HepG2 (cell line): ENCODE results near the gene INTS6. TPM values are rescaled to one million over a fixed set of nuclear protein-coding genes. Genes with fewer than 3 reads are reported as not detected.

Experiments
- ATAC-seq: fragments of 200-7000 bp; cut with Tn5 transposase; 3 replicates; pipeline ENCODE4 v1.9.1; 2020; ENCODE audit warnings: mild to moderate bottlenecking, moderate library complexity
- BruUV-seq: library from RNA; stranded (reverse); fragments of 400-500 nt; replicated peaks from 2 replicates; lab custom pipeline; 2021; lab: Mats Ljungman, UMichigan
- CTCF ChIA-PET: fragments of 300-600 bp; formaldehyde crosslinking; extraction: SDS; loops from one replicate; lab custom pipeline; 2021; ENCODE audit warnings: low total read pairs, inconsistent platforms, low intra/inter-chr PET ratio; lab: Yijun Ruan, JAX
- POLR2A ChIA-PET: fragments of 350-600 bp; sonication (Branson Sonifier 250); formaldehyde crosslinking; loops from one replicate; lab custom pipeline; 2020; ENCODE audit warnings: antibody characterized with exemption, inconsistent platforms; lab: Yijun Ruan, JAX
- DNase-seq: peaks from one replicate; pipeline ENCODE4 v3.0.0-alpha.2; 2015; ENCODE audit warnings: low spot score
- FAIRE-seq: peaks from 3 replicates; lab custom pipeline; 2011; peaks lifted over from hg19 to GRCh38; lab: Jason Lieb, UNC
- H2AFZ ChIP-seq: one replicate; pipeline ENCODE4 v1.6.1; 2011; ENCODE audit warnings: low read length, inconsistent platforms
- H3K27ac ChIP-seq: fragments of 300-600 bp; 3 replicates; pipeline ENCODE4 v1.8.0; 2011; ENCODE audit warnings: mixed run types, mild to moderate bottlenecking, mixed read lengths, low read length, inconsistent platforms; ENCODE audit not compliant: insufficient read depth; ENCODE audit errors: extremely low read length
- H3K27me3 ChIP-seq, 2 experiments: fragments of 200-600 bp in 1 of 2; 2 replicates in 1 of 2; 3 replicates in 1 of 2; pipeline versions ENCODE4 v1.6.0 to v1.8.0; 2011; ENCODE audit warnings: low read length in 2 of 2, mild to moderate bottlenecking in 2 of 2, moderate library complexity in 2 of 2, inconsistent platforms in 1 of 2; ENCODE audit not compliant: insufficient read depth in 2 of 2, control insufficient read depth in 1 of 2
- H3K36me3 ChIP-seq, 2 experiments: fragments of 200-600 bp in 1 of 2; replicated peaks in 1 of 2; 2 replicates in 1 of 2; 3 replicates in 1 of 2; pipeline versions ENCODE4 v1.5.1 to v1.8.0; 2011; ENCODE audit warnings: low read length in 2 of 2, inconsistent platforms in 1 of 2; ENCODE audit not compliant: insufficient read depth in 2 of 2, control insufficient read depth in 1 of 2
- H3K4me1 ChIP-seq: 2 replicates; pipeline ENCODE4 v1.5.1; 2012; ENCODE audit warnings: low read length, inconsistent platforms; ENCODE audit not compliant: insufficient read depth
- H3K4me2 ChIP-seq: 2 replicates; pipeline ENCODE4 v1.6.0; 2011; ENCODE audit warnings: low read depth, low read length, inconsistent platforms
- H3K4me3 ChIP-seq, 3 experiments: fragments of 200-600 bp in 1 of 3; sonication (generic), shearing (Covaris generic) in 1 of 3; replicated peaks in 1 of 3; 2 replicates each; pipeline ENCODE4 v1.5.1; 2011 to 2016; ENCODE audit warnings: low read length in 3 of 3, inconsistent platforms in 2 of 3, low read depth in 2 of 3, mild to moderate bottlenecking in 2 of 3, control low read depth in 1 of 3, mixed read lengths in 1 of 3; ENCODE audit not compliant: insufficient read depth in 1 of 3
- H3K79me2 ChIP-seq: one replicate; pipeline ENCODE4 v1.6.1; 2011; ENCODE audit warnings: low read length, inconsistent platforms; ENCODE audit not compliant: insufficient read depth
- H3K9ac ChIP-seq: 2 replicates; pipeline ENCODE4 v1.6.0; 2011; ENCODE audit warnings: mild to moderate bottlenecking, low read depth, low read length, inconsistent platforms; ENCODE audit not compliant: insufficient read depth
- H3K9me3 ChIP-seq: 2 replicates; pipeline ENCODE4 v1.5.1; 2012; ENCODE audit warnings: mild to moderate bottlenecking, low read length
- H4K20me1 ChIP-seq: 2 replicates; pipeline ENCODE4 v1.6.0; 2011; ENCODE audit warnings: inconsistent platforms, mild to moderate bottlenecking, low read length, moderate library complexity; ENCODE audit not compliant: insufficient read depth
- CTCF ChIP-seq: sonication (generic); formaldehyde crosslinking; IDR thresholded peaks from 2 replicates; pipeline ENCODE4 v1.5.0; 2020; ENCODE audit warnings: mild to moderate bottlenecking, missing genetic modification reagents, moderate library complexity
- MAFF ChIP-seq: IDR thresholded peaks from 2 replicates; pipeline ENCODE4 v1.6.1; 2011; ENCODE audit warnings: low read depth, low read length, improper control_type of control experiment
- MAFK ChIP-seq, 2 experiments: IDR thresholded peaks in 1 of 2; conservative IDR thresholded peaks in 1 of 2; 2 replicates each; pipeline ENCODE4 v1.6.1; 2011; ENCODE audit warnings: improper control_type of control experiment in 2 of 2, low read length in 2 of 2
- POLR2G ChIP-seq: fragments of 200-400 bp; formaldehyde crosslinking; IDR thresholded peaks from 2 replicates; pipeline ENCODE4 v1.6.1; 2018; ENCODE audit warnings: mild to moderate bottlenecking, low read depth, low read length, moderate library complexity
- SKIL ChIP-seq: sonication (generic); formaldehyde crosslinking; IDR thresholded peaks from 2 replicates; pipeline ENCODE4 v1.8.0; 2022; ENCODE audit warnings: missing genetic modification reagents, mild to moderate bottlenecking, moderate library complexity, borderline replicate concordance
- STAG1 ChIP-seq: sonication (generic); formaldehyde crosslinking; IDR thresholded peaks from 2 replicates; pipeline ENCODE4 v1.4.0; 2020; ENCODE audit warnings: missing genetic modification reagents
- ZFP37 ChIP-seq: sonication (generic); formaldehyde crosslinking; IDR thresholded peaks from 2 replicates; pipeline ENCODE4 v1.4.0; 2020; ENCODE audit warnings: missing genetic modification reagents, borderline replicate concordance
- ZNF780A ChIP-seq: sonication (generic); formaldehyde crosslinking; IDR thresholded peaks from 2 replicates; pipeline ENCODE4 v1.8.0; 2022; ENCODE audit warnings: mild to moderate bottlenecking, missing genetic modification reagents, moderate library complexity
- WGBS: methylation state at CpG from one replicate; pipeline ENCODE4 v1.1.6; 2017; ENCODE audit warnings: low lambda C conversion rate; 5-methylcytosine and 5-hydroxymethylcytosine counted together
- in situ Hi-C: cut with HindIII; loops from 2 replicates; pipeline ENCODE4 v1.10.0; 2017; ENCODE audit warnings: low pct_unique_long_range_greater_than_20kb; ENCODE audit not compliant: extremely low pct_ligation_motif_present
- intact Hi-C: fragments of 100-400 bp; cut with micrococcal nuclease; formaldehyde crosslinking; loops from one replicate; pipeline ENCODE4 v1.10.0; 2022; ENCODE audit not compliant: unreplicated experiment
- polyA plus RNA-seq, 8 experiments: library from polyadenylated mRNA; depleted of rRNA in 3 of 8; stranded (reverse) in 7 of 8; unstranded in 1 of 8; fragments of >200 nt; fragmentation: Illumina TruSeq in 4 of 8; extraction: Trizol in 4 of 8; gene quantifications; 2 replicates each; pipeline versions ENCODE4 v1.2.1 to v1.2.3, GENCODE V29; 2011 to 2016; ENCODE audit warnings: low read depth in 4 of 8, missing spikeins in 1 of 8, mixed read lengths in 1 of 8; ENCODE audit not compliant: insufficient read depth in 1 of 8
- total RNA-seq, 5 experiments: library from RNA; depleted of rRNA; stranded (reverse); fragments of >200 nt; fragmentation: Illumina TruSeq; extraction: Trizol; gene quantifications; 2 replicates each; pipeline ENCODE4 v1.2.3, GENCODE V29; 2016; ENCODE audit warnings: low read depth in 1 of 5

INTS6 gene
- total and polyA plus RNA-seq, 2 of the 13 experiments (the other 11 are each of a cell fraction or from before 2014, with no cell fraction given), result 27.9 to 38.4 TPM

- ATAC-seq (no peak), DNase-seq (no peak), FAIRE-seq (no peak)
- H4K20me1 ChIP-seq, result peaks cover 4% of the 10 kb centered on the region; the same call in 1 of the 2 replicates
- in situ Hi-C loops (loop anchor here (10.0 kb wide), 2 partner anchors 136 to 346 kb away; partner anchors contain the start of gene WDFY2), intact Hi-C loops (no loop called here)
- no TSS peak for BruUV-seq
- no peak overlapping the region for H2AFZ ChIP-seq
- peaks cover 21% of the 10 kb centered on the region for H3K79me2 ChIP-seq
- no peak overlapping the region for H3K4me3 ChIP-seq
- H3K9ac ChIP-seq, result no peak overlapping the region
- no peaks in the 10 kb centered on the region for H3K9me3 ChIP-seq
- TF ChIP-seq ZFP37 (CRISPR knock-in tag) (no peak), POLR2G (peak; percentile 53; the same call in 1 of the 2 replicates), MAFK (conservative IDR thresholded peaks at IDR 0.05 in 1 of 2, IDR thresholded peaks at IDR 0.05 in 1 of 2; ENCODE audit: low read length in 2 of 2) (peak; percentile 89 to 93), ZNF780A (no peak), MAFF (peak; percentile 94)
- H3K27ac ChIP-seq, result no peak overlapping the region
- H3K27me3 ChIP-seq, result no peaks in the 10 kb centered on the region; a peak in 1 of 5 replicates
- 94% methylated on average over 1 of the region's 1 CpG for WGBS
- H3K4me1 ChIP-seq, result peaks cover 30% of the 10 kb centered on the region
- CTCF ChIA-PET, result no interaction called here
- POLR2A ChIA-PET, result no interaction called here
- H3K36me3 ChIP-seq, result no peaks in the 10 kb centered on the region; a peak in 3 of 5 replicates
- no peak overlapping the region for H3K4me2 ChIP-seq
These were observed 3.8 kb downstream of the INTS6 start for GRCh38 chr13:51449018-51449417.

- DNase-seq (no peak), ATAC-seq (no peak), FAIRE-seq (peak; percentile 34)
- TF ChIP-seq CTCF (CRISPR knock-in tag) (peak; percentile 38), SKIL (CRISPR knock-in tag) (no peak), STAG1 (CRISPR knock-in tag) (peak; percentile 57)
- peaks cover 12% of the 10 kb centered on the region for H3K4me1 ChIP-seq
- no peak overlapping the region for H3K27ac ChIP-seq
- H2AFZ ChIP-seq, result no peak overlapping the region
- H3K36me3 ChIP-seq, result no peaks in the 10 kb centered on the region; a peak in 3 of 5 replicates
- H3K9ac ChIP-seq, result no peak overlapping the region
- 97% methylated on average over 1 of the region's 1 CpG for WGBS
- intact Hi-C loops (no loop called here), in situ Hi-C loops (loop anchor here (10.0 kb wide), 2 partner anchors 140 to 350 kb away; partner anchors contain the start of gene WDFY2)
- no peaks in the 10 kb centered on the region for H4K20me1 ChIP-seq
- POLR2A ChIA-PET, result interaction anchor here (1.2 to 6.4 kb wide), 2 partner anchors 8 to 98 kb away, joined by 3 to 52 read pairs; partner anchors contain the start of gene INTS6
- no peaks in the 10 kb centered on the region for H3K9me3 ChIP-seq
- CTCF ChIA-PET, result no interaction called here
- no peaks in the 10 kb centered on the region for H3K27me3 ChIP-seq
- no peak overlapping the region for H3K4me3 ChIP-seq
- H3K4me2 ChIP-seq, result no peak overlapping the region
- no peaks in the 10 kb centered on the region for H3K79me2 ChIP-seq
- no TSS peak for BruUV-seq
These were observed 7.9 kb downstream of the INTS6 start for GRCh38 chr13:51444922-51445321.
